C4-2B (cell line): ENCODE measurements around the gene SCUBE2.
A peak's percentile ranks its signal among the peaks of the same experiment; 100 is the strongest.

Source experiments
- ZFX ChIP-seq: fragments of 450-650 bp; IDR thresholded peaks from 2 replicates; pipeline ENCODE4 v1.6.1; 2017
- TF ChIP-seq, protein P1 (sequence below): fragments of 450-650 bp; conservative IDR thresholded peaks from 2 replicates; pipeline ENCODE4 v1.5.1; 2017; ENCODE audit warnings: mild to moderate bottlenecking

DNA sequence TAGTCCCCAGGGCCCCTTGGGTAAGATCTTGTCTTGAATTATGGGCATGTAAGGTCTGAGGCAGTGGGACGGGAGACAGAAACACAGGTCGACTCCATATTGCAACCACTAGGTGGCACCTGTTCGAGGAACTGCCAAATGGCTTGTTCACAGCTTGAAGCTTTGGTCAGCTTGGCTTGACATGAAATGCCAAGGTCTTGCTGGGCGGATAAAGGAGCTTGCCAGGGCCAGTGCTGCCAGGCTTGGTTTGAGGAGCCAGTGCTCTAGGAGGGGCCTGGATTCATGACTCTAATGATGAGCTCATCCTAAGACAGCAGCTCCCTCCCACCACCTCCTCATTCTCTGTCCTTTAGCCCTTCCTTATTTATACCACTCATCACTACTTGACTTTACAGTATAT, 75.7 kb downstream of the SCUBE2 start:
- TF ChIP-seq, protein P1, sequence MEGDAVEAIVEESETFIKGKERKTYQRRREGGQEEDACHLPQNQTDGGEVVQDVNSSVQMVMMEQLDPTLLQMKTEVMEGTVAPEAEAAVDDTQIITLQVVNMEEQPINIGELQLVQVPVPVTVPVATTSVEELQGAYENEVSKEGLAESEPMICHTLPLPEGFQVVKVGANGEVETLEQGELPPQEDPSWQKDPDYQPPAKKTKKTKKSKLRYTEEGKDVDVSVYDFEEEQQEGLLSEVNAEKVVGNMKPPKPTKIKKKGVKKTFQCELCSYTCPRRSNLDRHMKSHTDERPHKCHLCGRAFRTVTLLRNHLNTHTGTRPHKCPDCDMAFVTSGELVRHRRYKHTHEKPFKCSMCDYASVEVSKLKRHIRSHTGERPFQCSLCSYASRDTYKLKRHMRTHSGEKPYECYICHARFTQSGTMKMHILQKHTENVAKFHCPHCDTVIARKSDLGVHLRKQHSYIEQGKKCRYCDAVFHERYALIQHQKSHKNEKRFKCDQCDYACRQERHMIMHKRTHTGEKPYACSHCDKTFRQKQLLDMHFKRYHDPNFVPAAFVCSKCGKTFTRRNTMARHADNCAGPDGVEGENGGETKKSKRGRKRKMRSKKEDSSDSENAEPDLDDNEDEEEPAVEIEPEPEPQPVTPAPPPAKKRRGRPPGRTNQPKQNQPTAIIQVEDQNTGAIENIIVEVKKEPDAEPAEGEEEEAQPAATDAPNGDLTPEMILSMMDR: peak; percentile 90
- TF ChIP-seq ZFX: no peak
